Esophagus muscularis mucosa (tissue), 4 donors: ENCODE results near the gene RSBN1L. TPM values are rescaled to one million over a fixed set of nuclear protein-coding genes. Genes with fewer than 3 reads are reported as not detected.

Experiments
- DNase-seq: peaks from one replicate; pipeline ENCODE4 v3.0.0-alpha.2; 2017; ENCODE audit errors: extremely low spot score
- H3K27ac ChIP-seq, 4 donors: fragments of 200-600 bp; sonication (generic); replicated peaks in 1 of 4; 1 replicate in 3 of 4; 2 replicates in 1 of 4; pipeline ENCODE4 v1.5.1; 2016 to 2019; ENCODE audit warnings: mild to moderate bottlenecking in 1 of 4
- H3K27me3 ChIP-seq, 4 donors: fragments of 200-600 bp; sonication (generic); one replicate each; pipeline versions ENCODE4 v1.5.1 to v1.6.0; 2016 to 2019
- H3K36me3 ChIP-seq, 4 donors: fragments of 200-600 bp; sonication (generic); one replicate each; pipeline ENCODE4 v1.5.1; 2016 to 2019
- H3K4me1 ChIP-seq, 4 donors: fragments of 200-600 bp; sonication (generic); one replicate each; pipeline ENCODE4 v1.5.1; 2016 to 2019
- H3K4me3 ChIP-seq, 4 donors: fragments of 200-600 bp; sonication (generic); 1 replicate in 2 of 4; 2 replicates in 2 of 4; pipeline ENCODE4 v1.5.1; 2016 to 2019; ENCODE audit warnings: mild to moderate bottlenecking in 4 of 4, moderate library complexity in 1 of 4
- H3K9me3 ChIP-seq, 4 donors: fragments of 200-600 bp; sonication (generic); 1 replicate in 3 of 4; 2 replicates in 1 of 4; pipeline ENCODE4 v1.5.1; 2016 to 2019
- CTCF ChIP-seq, 3 experiments: fragments of 200-600 bp in 2 of 3; fragments of 450-650 bp in 1 of 3; sonication (generic) in 2 of 3; IDR thresholded peaks; one replicate each; pipeline ENCODE4 v1.5.1; 2017 to 2019; ENCODE audit warnings: antibody characterized with exemption in 3 of 3, mild to moderate bottlenecking in 2 of 3, moderate library complexity in 1 of 3
- EP300 ChIP-seq: sonication (generic); formaldehyde crosslinking; IDR thresholded peaks from one replicate; pipeline ENCODE4 v1.6.1; 2017; ENCODE audit warnings: antibody characterized with exemption
- POLR2A ChIP-seq: fragments of 450-650 bp; IDR thresholded peaks from one replicate; pipeline ENCODE4 v1.6.1; 2017; ENCODE audit warnings: antibody characterized with exemption, moderate library complexity, mild to moderate bottlenecking, low read depth
- POLR2AphosphoS5 ChIP-seq, 2 donors: sonication (generic); formaldehyde crosslinking; IDR thresholded peaks; one replicate each; pipeline ENCODE4 v1.6.1; 2017; ENCODE audit warnings: antibody characterized with exemption in 2 of 2
- WGBS: methylation state at CpG from one replicate; pipeline ENCODE4 v1.1.5; 2018; 5-methylcytosine and 5-hydroxymethylcytosine counted together
- intact Hi-C: fragments of 100-400 bp; cut with DNase I; formaldehyde crosslinking; loops from one replicate; pipeline ENCODE4 v1.15.1; 2023
- total RNA-seq, 4 donors: library from RNA; depleted of rRNA; stranded (reverse); fragments of >200 nt; gene quantifications; one replicate each; pipeline versions ENCODE4 v1.1.0 to v1.2.1, GENCODE V29; 2016

Gene RSBN1L
- total RNA-seq, 4 donors from 2014 or later = 17.0 to 36.5 (median 25.9) TPM

- Histone ChIP-seq H3K9me3 (no peaks in the 10 kb centered on the region), H3K27me3 (no peaks in the 10 kb centered on the region), H3K36me3 (peaks cover 0 to 18% (median 3%) of the 10 kb centered on the region in 4 donors), H3K27ac (no peak overlapping the region), H3K4me1 (peaks cover 5 to 39% (median 31%) of the 10 kb centered on the region in 4 donors), H3K4me3 (no peak overlapping the region)
- no peak for DNase-seq
- intact Hi-C loops = no loop called here
- WGBS = 83% methylated on average over 1 of the region's 1 CpG
- TF ChIP-seq CTCF (IDR thresholded peaks at IDR 0.05) (no peak), POLR2AphosphoS5 (IDR thresholded peaks at IDR 0.05) (no peak), EP300 (no peak), POLR2A (no peak)
Observed at GRCh38 chr7:77735457-77735856, 39.2 kb downstream of the RSBN1L start.

- 98% methylated on average over 5 of the region's 5 CpGs for WGBS
- no peak overlapping the region for H3K27ac ChIP-seq
- peaks cover 5 to 26% (median 16%) of the 10 kb centered on the region in 4 donors for H3K4me1 ChIP-seq
- no peaks in the 10 kb centered on the region for H3K27me3 ChIP-seq
- no peak for TF ChIP-seq CTCF (IDR thresholded peaks at IDR 0.05)
- no peak for TF ChIP-seq EP300
- no peak for TF ChIP-seq POLR2AphosphoS5 (IDR thresholded peaks at IDR 0.05)
- TF ChIP-seq POLR2A = no peak
- H3K36me3 ChIP-seq = peaks cover 0 to 18% (median 3%) of the 10 kb centered on the region in 4 donors
- H3K4me3 ChIP-seq = no peak overlapping the region
- no peak for DNase-seq
- intact Hi-C loops = no loop called here
- no peaks in the 10 kb centered on the region for H3K9me3 ChIP-seq
Observed at GRCh38 chr7:77736991-77737390, 40.7 kb downstream of the RSBN1L start.

DNA sequence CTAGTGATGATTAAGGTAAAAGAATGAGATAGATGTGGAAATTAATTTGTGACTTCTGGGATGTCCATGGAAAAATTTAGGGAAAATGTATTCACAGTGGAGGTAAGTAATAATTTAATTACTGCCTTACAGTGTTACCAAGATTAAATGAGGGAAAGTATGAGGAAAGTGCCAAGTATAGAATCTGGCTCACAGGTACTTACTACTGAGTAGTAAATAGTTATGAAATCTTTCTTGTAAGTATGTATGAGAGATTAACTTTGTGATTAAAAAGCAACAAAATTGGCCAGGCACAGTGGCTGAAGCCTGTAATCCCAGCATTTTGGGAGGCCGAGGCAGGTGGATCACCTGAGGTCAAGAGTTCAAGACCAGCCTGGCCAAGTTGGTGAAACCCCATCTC is 42.1 kb downstream of the RSBN1L start:
- TF ChIP-seq POLR2AphosphoS5 (IDR thresholded peaks at IDR 0.05) (no peak), POLR2A (no peak), CTCF (IDR thresholded peaks at IDR 0.05) (no peak), EP300 (no peak)
- 100% methylated on average over 1 of the region's 1 CpG for WGBS

DNA sequence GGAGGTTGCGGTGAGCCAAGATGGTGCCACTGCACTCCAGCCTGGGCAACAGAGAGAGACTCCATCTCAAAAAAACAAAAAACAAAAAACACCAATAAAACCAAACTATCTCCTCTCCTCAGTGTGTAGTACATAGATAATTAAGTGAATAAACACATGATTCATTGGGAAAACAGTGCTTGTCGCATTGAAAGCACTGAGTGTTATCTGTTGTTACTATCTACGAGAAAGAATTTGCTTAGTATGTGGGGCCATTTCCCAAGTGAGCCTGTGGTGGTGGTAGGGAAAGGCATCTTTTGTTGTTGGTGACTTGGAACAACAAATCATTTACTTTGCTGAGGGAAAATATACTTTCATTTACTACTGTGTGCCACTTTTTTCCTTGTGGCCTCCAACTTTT is 42.6 kb downstream of the RSBN1L start:
- H3K27me3 ChIP-seq = no peaks in the 10 kb centered on the region
- intact Hi-C loops = no loop called here
- H3K36me3 ChIP-seq = peaks cover 0 to 19% (median 8%) of the 10 kb centered on the region in 4 donors
- no peak for DNase-seq
- TF ChIP-seq EP300 = no peak
- TF ChIP-seq POLR2A = no peak
- TF ChIP-seq POLR2AphosphoS5 (IDR thresholded peaks at IDR 0.05) = no peak
- TF ChIP-seq CTCF (IDR thresholded peaks at IDR 0.05) = no peak
- 94% methylated on average over 3 of the region's 3 CpGs for WGBS
- H3K4me1 ChIP-seq = peaks cover 5 to 19% (median 15%) of the 10 kb centered on the region in 4 donors
- no peak overlapping the region for H3K4me3 ChIP-seq
- no peaks in the 10 kb centered on the region for H3K9me3 ChIP-seq
- H3K27ac ChIP-seq = no peak overlapping the region

More for the DNA sequence above, 42.1 kb downstream of the RSBN1L start:
- Histone ChIP-seq H3K9me3 (no peaks in the 10 kb centered on the region), H3K4me1 (peaks cover 5 to 21% (median 16%) of the 10 kb centered on the region in 4 donors), H3K27me3 (no peaks in the 10 kb centered on the region), H3K4me3 (no peak overlapping the region), H3K36me3 (peaks cover 0 to 18% (median 7%) of the 10 kb centered on the region in 4 donors), H3K27ac (no peak overlapping the region)
- no peak for DNase-seq
- intact Hi-C loops = no loop called here

- H3K9me3 ChIP-seq = no peaks in the 10 kb centered on the region
- TF ChIP-seq EP300 = no peak
- peaks cover 1 to 10% (median 6%) of the 10 kb centered on the region in 4 donors for H3K4me1 ChIP-seq
- H3K4me3 ChIP-seq = no peak overlapping the region
- DNase-seq = no peak
- H3K27ac ChIP-seq = no peak overlapping the region
- WGBS = 61% methylated on average over 1 of the region's 1 CpG
- H3K36me3 ChIP-seq = peaks cover 0 to 21% (median 9%) of the 10 kb centered on the region in 4 donors
- intact Hi-C loops = no loop called here
- no peaks in the 10 kb centered on the region for H3K27me3 ChIP-seq
Observed at GRCh38 chr7:77740257-77740656, 44.0 kb downstream of the RSBN1L start.
